Naive thymus-derived CD4-positive, alpha-beta T cell (primary cell): Measurements from ENCODE around the gene ARFGAP2. TPM values are rescaled to one million over a fixed set of nuclear protein-coding genes. Genes with fewer than 3 reads are reported as not detected.

Source experiments
- ATAC-seq: fragments of 150-1000 bp; cut with Tn5 transposase; 2 replicates; pipeline ENCODE4 v1.10.0; 2021; ENCODE audit warnings: mild to moderate bottlenecking, moderate library complexity
- CTCF ChIA-PET: fragments of 350-600 bp; sonication (Branson Sonifier 250); formaldehyde crosslinking; loops from one replicate; lab custom pipeline; 2021; ENCODE audit warnings: antibody characterized with exemption; lab: Charles Lee
- POLR2A ChIA-PET: fragments of 350-600 bp; sonication (Branson Sonifier 250); formaldehyde crosslinking; loops from one replicate; lab custom pipeline; 2021; ENCODE audit warnings: antibody characterized with exemption, inconsistent platforms; lab: Charles Lee
- DNase-seq, 9 donors: peaks; one replicate each; pipeline versions ENCODE4 v3.0.0 to v3.0.0-alpha.2; 2020 to 2022; ENCODE audit warnings: mixed read lengths in 1 of 9
- H3K27ac ChIP-seq: one replicate; pipeline ENCODE4 v1.7.0; 2013; ENCODE audit warnings: mild to moderate bottlenecking, low read depth, low read length, moderate library complexity
- H3K27me3 ChIP-seq, 2 donors: one replicate each; pipeline ENCODE4 v1.7.0; 2013; ENCODE audit warnings: low read length in 2 of 2, mild to moderate bottlenecking in 2 of 2, moderate library complexity in 2 of 2; ENCODE audit not compliant: control insufficient read depth in 2 of 2, insufficient read depth in 2 of 2
- H3K36me3 ChIP-seq, 3 experiments: 1 replicate in 2 of 3; 2 replicates in 1 of 3; pipeline ENCODE4 v1.7.0; 2013; ENCODE audit warnings: low read length in 3 of 3, mild to moderate bottlenecking in 3 of 3, moderate library complexity in 1 of 3; ENCODE audit not compliant: insufficient read depth in 3 of 3, control insufficient read depth in 2 of 3
- H3K4me1 ChIP-seq, 2 donors: one replicate each; pipeline ENCODE4 v1.7.0; 2013; ENCODE audit warnings: low read length in 2 of 2, mild to moderate bottlenecking in 2 of 2, moderate library complexity in 1 of 2; ENCODE audit not compliant: control insufficient read depth in 2 of 2, insufficient read depth in 2 of 2
- H3K4me3 ChIP-seq: 2 replicates; pipeline ENCODE4 v1.7.0; 2013; ENCODE audit warnings: mild to moderate bottlenecking, low read length
- H3K9me3 ChIP-seq, 3 experiments: 1 replicate in 2 of 3; 2 replicates in 1 of 3; pipeline ENCODE4 v1.7.0; 2013; ENCODE audit warnings: low read length in 3 of 3; ENCODE audit not compliant: control insufficient read depth in 2 of 3
- H3K27ac Mint-ChIP-seq, 9 donors: one replicate each; pipeline ENCODE4 v1.8.0; 2020 to 2022; ENCODE audit warnings: mixed read lengths in 9 of 9, mild to moderate bottlenecking in 8 of 9, moderate library complexity in 5 of 9, inconsistent platforms in 2 of 9
- H3K27me3 Mint-ChIP-seq, 5 donors: one replicate each; pipeline ENCODE4 v1.8.0; 2021 to 2022; ENCODE audit warnings: mixed read lengths in 5 of 5, mild to moderate bottlenecking in 1 of 5
- H3K36me3 Mint-ChIP-seq, 5 donors: one replicate each; pipeline ENCODE4 v1.8.0; 2020 to 2022; ENCODE audit warnings: mixed read lengths in 5 of 5, mild to moderate bottlenecking in 3 of 5, inconsistent platforms in 1 of 5
- H3K4me1 Mint-ChIP-seq, 7 donors: one replicate each; pipeline ENCODE4 v1.8.0; 2020 to 2022; ENCODE audit warnings: mixed read lengths in 7 of 7, mild to moderate bottlenecking in 3 of 7, inconsistent platforms in 1 of 7
- H3K4me3 Mint-ChIP-seq, 10 donors: one replicate each; pipeline ENCODE4 v1.8.0; 2020 to 2022; ENCODE audit warnings: mild to moderate bottlenecking in 10 of 10, mixed read lengths in 10 of 10, moderate library complexity in 6 of 10, inconsistent platforms in 2 of 10
- H3K9me3 Mint-ChIP-seq, 11 donors: one replicate each; pipeline ENCODE4 v1.8.0; 2020 to 2022; ENCODE audit warnings: mixed read lengths in 11 of 11, mild to moderate bottlenecking in 4 of 11, inconsistent platforms in 1 of 11, moderate library complexity in 1 of 11
- intact Hi-C, 2 donors: fragments of 100-400 bp; cut with micrococcal nuclease; formaldehyde crosslinking; loops; one replicate each; pipeline ENCODE4 v1.15.1; 2023
- polyA plus RNA-seq, 2 donors: library from polyadenylated mRNA; unstranded; fragments of 300-500 nt; fragmentation: Illumina TruSeq; gene quantifications; one replicate each; pipeline ENCODE4 v1.2.3, GENCODE V29; 2021
- total RNA-seq, 6 experiments: library from RNA in 5 of 6; stranded (reverse) in 5 of 6; gene quantifications; 1 replicate in 5 of 6; 2 replicates in 1 of 6; pipeline ENCODE4 v1.2.3 and lab custom pipeline; 2021 to 2026

The ARFGAP2 gene
- total and polyA plus RNA-seq, 7 experiments from 2014 or later: 107 to 220 (median 145) TPM

DNA sequence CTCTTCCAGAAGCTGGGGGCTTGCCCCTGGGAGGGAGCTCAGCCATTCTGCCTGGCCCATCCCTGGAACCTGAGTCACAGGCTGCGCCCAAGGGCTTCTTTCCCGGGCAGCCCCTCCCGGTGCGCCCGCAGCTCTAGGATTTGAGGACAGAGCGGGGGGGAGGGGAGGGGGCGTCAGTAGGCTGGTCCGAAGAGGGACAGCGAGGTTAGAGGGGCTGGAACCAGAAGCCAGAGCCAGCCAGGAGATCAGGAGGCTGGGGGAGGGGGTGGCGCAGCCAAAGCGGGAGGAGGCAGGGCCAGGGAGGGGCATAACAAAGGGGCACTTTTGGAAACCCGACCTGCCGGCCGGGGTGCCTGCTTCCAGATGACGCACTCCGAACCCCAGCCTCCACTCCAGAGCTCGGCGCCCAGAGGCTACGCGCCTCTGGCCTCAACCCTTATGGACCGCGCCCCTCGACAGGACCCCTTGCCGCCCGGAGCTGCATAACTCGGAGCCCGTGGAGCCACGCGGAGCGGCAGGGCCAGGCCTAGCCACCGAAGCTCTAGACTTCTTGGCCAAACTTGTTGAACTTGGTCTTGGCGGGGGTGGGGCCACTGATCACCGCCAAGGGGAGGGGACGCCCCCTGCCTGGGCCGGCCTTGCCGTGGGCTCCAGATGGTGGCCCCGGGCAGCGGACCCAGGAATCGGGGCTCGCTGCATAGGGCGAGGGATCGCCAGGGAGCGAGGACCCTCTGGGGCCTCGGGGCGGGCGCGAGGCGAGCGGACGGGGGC is 8.8 kb upstream of the ARFGAP2 start:
- Histone ChIP-seq H3K4me3 (peak overlapping the region; percentile 37), H3K4me1 (peaks cover 7 to 12% of the 10 kb centered on the region in 2 donors), H3K27ac (no peak overlapping the region), H3K9me3 (no peaks in the 10 kb centered on the region), H3K36me3 (no peaks in the 10 kb centered on the region), H3K27me3 (peaks cover 0 to 14% of the 10 kb centered on the region in 2 donors)
- ATAC-seq: peak; percentile 8
- peaks cover 4 to 41% (median 13%) of the 10 kb centered on the region in 5 donors for H3K27me3 Mint-ChIP-seq
- no peaks in the 10 kb centered on the region for H3K36me3 Mint-ChIP-seq
- peak overlapping the region in 8 of 10 donors; percentile 16 to 89 (median 44) for H3K4me3 Mint-ChIP-seq
- H3K9me3 Mint-ChIP-seq: peaks cover 0 to 2% (median 0%) of the 10 kb centered on the region in 11 donors
- intact Hi-C loops: loop anchor here (1.0 kb wide), 3 partner anchors 8 to 84 kb away; partner anchors contain the start of gene DDB2 (in 1 of the 2)
- CTCF ChIA-PET: no interaction called here
- peaks cover 0 to 9% (median 5%) of the 10 kb centered on the region in 7 donors for H3K4me1 Mint-ChIP-seq
- DNase-seq: no peak
- POLR2A ChIA-PET: interaction anchor here (0.7 to 0.9 kb wide), 4 partner anchors 8 to 395 kb away, joined by 3 read pairs; no protein-coding TSS in a partner anchor
- no peak overlapping the region for H3K27ac Mint-ChIP-seq

DNA sequence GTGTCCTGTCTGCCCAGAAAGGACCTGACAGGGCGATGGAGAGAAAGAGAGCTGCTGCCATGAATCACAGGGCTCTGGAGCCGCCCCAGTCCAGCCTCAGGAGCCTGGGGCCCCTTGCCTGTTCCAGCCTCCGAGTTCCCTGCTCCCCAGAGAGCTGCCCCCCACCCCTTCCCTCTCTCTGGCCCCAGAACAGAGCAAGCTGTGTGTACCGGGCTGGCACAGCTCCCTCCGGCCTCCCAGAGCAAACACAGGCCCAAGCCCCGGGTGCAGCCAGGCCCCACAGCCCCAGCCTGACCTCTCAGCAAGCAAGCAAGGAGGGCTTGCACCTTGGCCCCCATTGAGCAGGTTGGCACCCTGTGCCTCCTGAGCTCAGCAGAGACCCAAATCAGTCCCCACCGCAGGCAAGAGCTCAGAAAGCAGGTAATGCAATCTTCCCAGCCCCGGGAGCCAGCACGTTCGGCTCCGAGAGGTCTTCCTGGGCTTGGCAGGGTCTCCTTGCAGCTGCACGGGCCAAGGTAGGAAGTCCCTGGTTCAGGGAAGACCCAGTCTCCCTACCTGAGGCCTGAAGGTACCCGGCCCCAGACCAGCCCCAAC is 8.1 kb upstream of the ARFGAP2 start:
- peaks cover 0 to 14% of the 10 kb centered on the region in 2 donors for H3K27me3 ChIP-seq
- peaks cover 4 to 36% (median 13%) of the 10 kb centered on the region in 5 donors for H3K27me3 Mint-ChIP-seq
- peaks cover 0 to 2% (median 0%) of the 10 kb centered on the region in 11 donors for H3K9me3 Mint-ChIP-seq
- DNase-seq (no peak), ATAC-seq (no peak)
- peaks cover 0 to 9% (median 5%) of the 10 kb centered on the region in 7 donors for H3K4me1 Mint-ChIP-seq
- peak overlapping the region in 8 of 10 donors; percentile 8 to 89 (median 39) for H3K4me3 Mint-ChIP-seq
- ChIA-PET POLR2A (interaction anchor here (0.7 to 0.9 kb wide), 3 partner anchors 7 to 395 kb away, joined by 3 read pairs; no protein-coding TSS in a partner anchor), CTCF (no interaction called here)
- no peaks in the 10 kb centered on the region for H3K36me3 Mint-ChIP-seq
- H3K27ac ChIP-seq: no peak overlapping the region
- intact Hi-C loops: no loop called here
- no peak overlapping the region for H3K27ac Mint-ChIP-seq
- H3K4me1 ChIP-seq: peaks cover 7 to 12% of the 10 kb centered on the region in 2 donors
- no peak overlapping the region for H3K4me3 ChIP-seq
- no peaks in the 10 kb centered on the region for H3K9me3 ChIP-seq
- H3K36me3 ChIP-seq: no peaks in the 10 kb centered on the region

DNA sequence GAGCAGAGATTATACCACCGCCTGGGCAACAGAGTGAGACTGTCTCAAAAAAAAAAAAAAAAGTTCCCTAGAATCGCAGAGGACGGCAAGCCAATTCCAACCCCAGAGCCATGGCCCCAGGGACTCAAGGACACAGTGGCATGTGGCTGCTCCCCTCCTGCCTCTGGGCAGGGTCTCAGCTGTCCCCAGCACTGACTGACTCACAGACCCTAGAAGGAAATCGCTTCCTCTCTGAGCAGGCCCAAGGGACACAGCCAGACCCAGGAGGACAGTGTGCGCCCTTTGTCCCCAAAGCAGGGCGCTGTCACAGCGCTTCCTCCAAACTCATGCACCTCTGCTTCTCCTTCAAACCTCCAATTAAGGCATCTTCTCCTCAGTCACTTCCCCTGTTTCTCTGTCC is 7.3 kb upstream of the ARFGAP2 start:
- Mint-ChIP-seq H3K4me1 (peaks cover 0 to 13% (median 11%) of the 10 kb centered on the region in 7 donors), H3K4me3 (peak overlapping the region in 2 of 10 donors; percentile 9 to 42), H3K27ac (no peak overlapping the region), H3K27me3 (peaks cover 4 to 28% (median 9%) of the 10 kb centered on the region in 5 donors), H3K36me3 (no peaks in the 10 kb centered on the region), H3K9me3 (peaks cover 0 to 2% (median 0%) of the 10 kb centered on the region in 11 donors)
- no peak overlapping the region for H3K27ac ChIP-seq
- no peaks in the 10 kb centered on the region for H3K9me3 ChIP-seq
- H3K36me3 ChIP-seq: no peaks in the 10 kb centered on the region
- intact Hi-C loops: no loop called here
- CTCF ChIA-PET: interaction anchor here (0.5 kb wide), 1 partner anchor 10 kb away, joined by 3 read pairs; no protein-coding TSS in a partner anchor
- POLR2A ChIA-PET: no interaction called here
- ATAC-seq (no peak), DNase-seq (no peak)
- peaks cover 0 to 14% of the 10 kb centered on the region in 2 donors for H3K27me3 ChIP-seq
- no peak overlapping the region for H3K4me3 ChIP-seq
- H3K4me1 ChIP-seq: peaks cover 7 to 12% of the 10 kb centered on the region in 2 donors

DNA sequence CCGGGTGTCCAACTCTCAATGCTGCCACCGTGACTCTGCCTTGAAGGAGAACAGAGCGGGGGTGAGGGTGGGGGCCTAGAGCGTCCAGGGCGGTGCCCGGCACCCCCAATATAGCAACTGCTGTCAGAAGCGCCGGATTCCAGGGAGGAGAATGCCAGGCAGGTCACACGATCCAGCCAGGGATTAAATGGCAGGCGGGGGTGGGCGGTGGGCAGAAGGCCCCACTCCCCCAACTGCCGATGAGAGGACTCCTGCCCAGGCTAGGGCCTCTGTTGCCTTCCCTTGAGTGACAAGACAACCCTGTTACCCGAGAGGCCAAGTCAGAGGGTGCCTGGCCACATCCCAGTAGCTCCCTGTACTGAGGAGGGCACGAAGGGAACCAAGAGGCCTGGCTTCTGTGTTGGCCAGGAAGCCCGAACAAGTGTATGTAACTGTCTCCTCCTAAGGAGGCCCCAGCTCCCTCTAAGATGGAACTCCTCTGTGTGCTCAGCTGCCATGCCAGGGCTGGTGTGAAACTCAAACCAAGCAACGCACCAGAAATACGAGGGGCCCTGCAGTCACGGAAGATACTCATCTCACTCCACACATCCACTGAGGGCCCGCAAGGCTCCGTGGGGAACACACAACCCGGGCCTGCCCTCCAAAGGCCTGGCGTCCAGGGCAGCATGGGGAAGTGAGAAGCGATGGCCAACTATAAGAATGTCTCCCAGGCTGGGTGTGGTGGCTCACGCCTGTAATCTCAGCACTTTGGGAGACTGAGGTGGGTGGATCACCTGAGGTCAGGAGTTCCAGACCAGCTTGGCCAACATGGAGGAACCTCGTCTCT is 6.6 kb upstream of the ARFGAP2 start:
- intact Hi-C loops: no loop called here
- Mint-ChIP-seq H3K36me3 (no peaks in the 10 kb centered on the region), H3K9me3 (peaks cover 0 to 2% (median 0%) of the 10 kb centered on the region in 11 donors), H3K4me1 (peaks cover 0 to 13% (median 11%) of the 10 kb centered on the region in 7 donors), H3K27ac (no peak overlapping the region), H3K4me3 (no peak overlapping the region), H3K27me3 (peaks cover 4 to 21% (median 9%) of the 10 kb centered on the region in 5 donors)
- ChIA-PET POLR2A (interaction anchor here (0.6 to 0.7 kb wide), 2 partner anchors 38 to 87 kb away, joined by 3 to 4 read pairs; partner anchors contain the start of gene MADD), CTCF (interaction anchor here (0.5 kb wide), 1 partner anchor 11 kb away, joined by 3 read pairs; no protein-coding TSS in a partner anchor)
- Histone ChIP-seq H3K27ac (no peak overlapping the region), H3K4me1 (peaks cover 7 to 12% of the 10 kb centered on the region in 2 donors), H3K36me3 (no peaks in the 10 kb centered on the region), H3K9me3 (no peaks in the 10 kb centered on the region), H3K4me3 (no peak overlapping the region), H3K27me3 (peaks cover 0 to 14% of the 10 kb centered on the region in 2 donors)
- no peak for ATAC-seq
- no peak for DNase-seq

DNA sequence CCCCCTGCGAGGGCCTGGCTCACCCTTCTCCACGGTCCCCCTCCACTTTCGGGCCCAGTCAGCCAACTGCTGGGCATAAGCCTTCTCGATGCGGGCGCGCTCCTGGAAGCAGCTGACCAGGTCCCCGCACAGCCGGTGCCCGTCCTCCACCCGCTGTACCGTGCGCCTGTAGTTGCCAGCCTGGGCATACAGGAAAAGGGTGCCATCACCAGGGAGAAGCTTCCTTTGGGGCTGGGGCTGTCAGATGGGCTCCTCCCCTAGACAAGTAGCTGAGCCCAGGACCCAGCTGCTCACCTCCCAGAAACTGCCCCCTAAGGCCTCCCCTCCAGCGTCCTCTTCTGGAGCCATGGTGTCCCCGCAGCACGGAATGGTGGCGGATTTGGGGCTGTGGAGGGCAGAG is 5.7 kb upstream of the ARFGAP2 start:
- CTCF ChIA-PET: no interaction called here

DNA sequence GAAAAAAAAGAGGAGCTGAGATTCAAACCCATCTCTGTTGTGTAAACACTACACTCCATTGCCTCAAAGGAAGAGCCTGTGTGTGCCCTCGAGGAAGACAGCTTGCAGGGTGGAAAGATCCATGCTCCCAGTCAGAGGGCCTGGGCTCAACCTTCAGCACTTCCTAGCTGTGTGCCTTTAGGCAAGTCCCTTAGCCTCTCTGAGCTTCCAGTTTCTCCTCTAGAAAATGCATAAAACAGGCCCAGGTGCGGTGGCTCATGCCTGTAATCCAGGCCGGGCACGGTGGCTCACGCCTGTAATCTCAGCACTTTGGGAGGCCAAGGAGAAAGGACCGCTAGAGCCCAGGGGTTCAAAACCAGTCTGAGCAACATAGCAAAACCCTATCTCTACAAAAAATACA is 4.6 kb upstream of the ARFGAP2 start:
- Mint-ChIP-seq H3K4me1 (peaks cover 11 to 19% (median 14%) of the 10 kb centered on the region in 7 donors), H3K9me3 (peaks cover 0 to 5% (median 0%) of the 10 kb centered on the region in 11 donors), H3K27ac (no peak overlapping the region), H3K27me3 (peaks cover 4 to 13% (median 4%) of the 10 kb centered on the region in 5 donors), H3K4me3 (no peak overlapping the region), H3K36me3 (no peaks in the 10 kb centered on the region)
- H3K27ac ChIP-seq: no peak overlapping the region
- POLR2A ChIA-PET: interaction anchor here (1.5 to 5.9 kb wide), 2 partner anchors 34 kb away, joined by 4 to 48 read pairs; partner anchors contain the start of gene DDB2
- peaks cover 0 to 4% (median 0%) of the 10 kb centered on the region in 3 experiments for H3K36me3 ChIP-seq
- intact Hi-C loops: no loop called here
- H3K27me3 ChIP-seq: peaks cover 0 to 11% of the 10 kb centered on the region in 2 donors
- DNase-seq (no peak), ATAC-seq (no peak)
- CTCF ChIA-PET: no interaction called here
- no peaks in the 10 kb centered on the region for H3K9me3 ChIP-seq
- H3K4me3 ChIP-seq: no peak overlapping the region
- H3K4me1 ChIP-seq: peaks cover 8 to 14% of the 10 kb centered on the region in 2 donors

More for the DNA sequence above, 5.7 kb upstream of the ARFGAP2 start:
- no peak for ATAC-seq
- Histone ChIP-seq H3K9me3 (no peaks in the 10 kb centered on the region), H3K36me3 (no peaks in the 10 kb centered on the region), H3K4me1 (peaks cover 14 to 21% of the 10 kb centered on the region in 2 donors), H3K4me3 (no peak overlapping the region), H3K27me3 (peaks cover 0 to 14% of the 10 kb centered on the region in 2 donors), H3K27ac (no peak overlapping the region)
- DNase-seq: no peak
- no peak overlapping the region for H3K27ac Mint-ChIP-seq
- peaks cover 4 to 13% (median 9%) of the 10 kb centered on the region in 5 donors for H3K27me3 Mint-ChIP-seq
- H3K9me3 Mint-ChIP-seq: peaks cover 0 to 2% (median 0%) of the 10 kb centered on the region in 11 donors
- peaks cover 5 to 19% (median 15%) of the 10 kb centered on the region in 7 donors for H3K4me1 Mint-ChIP-seq
- POLR2A ChIA-PET: interaction anchor here (0.6 to 1.5 kb wide), 2 partner anchors 33 to 37 kb away, joined by 4 read pairs; partner anchors contain the start of gene DDB2
- no peak overlapping the region for H3K4me3 Mint-ChIP-seq
- intact Hi-C loops: no loop called here
- no peaks in the 10 kb centered on the region for H3K36me3 Mint-ChIP-seq
